WTC11 (cell line): ENCODE measurements around the gene TANC1.

Experiments
- ESRRA ChIP-seq: sonication (generic); formaldehyde crosslinking; IDR thresholded peaks from 2 replicates; pipeline ENCODE4 v1.8.1; 2022; ENCODE audit warnings: mild to moderate bottlenecking, missing genetic modification reagents, borderline replicate concordance
- MYBL2 ChIP-seq: sonication (generic); formaldehyde crosslinking; IDR thresholded peaks from 2 replicates; pipeline ENCODE4 v1.8.1; 2023; ENCODE audit warnings: mild to moderate bottlenecking, moderate library complexity, missing genetic modification reagents
- NR2C2 ChIP-seq: sonication (generic); formaldehyde crosslinking; IDR thresholded peaks from 2 replicates; pipeline ENCODE4 v1.8.0; 2022; ENCODE audit warnings: mild to moderate bottlenecking, missing genetic modification reagents
- RORB ChIP-seq: fragments of 250-450 bp; sonication (Bioruptor Pico); IDR thresholded peaks from 2 replicates; pipeline ENCODE4 v1.9.0; 2021; ENCODE audit warnings: mild to moderate bottlenecking
- SP1 ChIP-seq: sonication (generic); formaldehyde crosslinking; conservative IDR thresholded peaks from 2 replicates; pipeline ENCODE4 v1.8.1; 2022; ENCODE audit warnings: missing genetic modification reagents
- ZNF121 ChIP-seq: sonication (generic); formaldehyde crosslinking; IDR thresholded peaks from 2 replicates; pipeline ENCODE4 v1.8.0; 2023; ENCODE audit warnings: missing genetic modification reagents
- TF ChIP-seq, protein P1 (sequence below): sonication (generic); formaldehyde crosslinking; IDR thresholded peaks from 2 replicates; pipeline ENCODE4 v1.8.1; 2023; ENCODE audit warnings: mild to moderate bottlenecking, missing genetic modification reagents, moderate library complexity
- TF ChIP-seq, protein P2 (sequence below): sonication (generic); formaldehyde crosslinking; IDR thresholded peaks from 2 replicates; pipeline ENCODE4 v1.8.1; 2022; ENCODE audit warnings: missing genetic modification reagents, borderline replicate concordance
- TF ChIP-seq, protein P3 (sequence below): fragments of 250-450 bp; sonication (Bioruptor Pico); IDR thresholded peaks from 2 replicates; pipeline ENCODE4 v2.1.2; 2022; ENCODE audit warnings: mild to moderate bottlenecking, moderate library complexity
- TF ChIP-seq, protein P4 (sequence below): fragments of 200-600 bp; IDR thresholded peaks from 2 replicates; pipeline ENCODE4 v1.8.0; 2022; ENCODE audit warnings: antibody characterized with exemption

DNA sequence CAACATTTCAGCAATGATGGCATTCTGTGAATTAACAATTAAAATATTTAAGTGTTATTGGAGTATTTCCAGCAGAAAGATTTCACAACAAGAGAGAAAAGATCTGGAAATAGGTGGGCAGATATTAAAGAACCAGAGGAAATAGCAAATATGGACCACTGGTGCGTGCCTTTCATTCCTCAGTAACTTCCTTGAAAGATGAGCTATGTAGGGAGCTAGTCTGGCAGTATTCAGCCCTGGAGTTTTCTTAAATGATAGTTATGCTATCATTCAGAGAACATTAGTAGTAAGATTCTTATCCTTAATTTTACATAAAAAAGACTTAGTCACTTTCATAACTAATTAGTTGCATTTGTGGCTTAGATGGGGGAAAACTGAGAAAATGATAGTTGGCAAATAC lies 41.5 kb downstream of the TANC1 start:
- TF ChIP-seq, protein P1, sequence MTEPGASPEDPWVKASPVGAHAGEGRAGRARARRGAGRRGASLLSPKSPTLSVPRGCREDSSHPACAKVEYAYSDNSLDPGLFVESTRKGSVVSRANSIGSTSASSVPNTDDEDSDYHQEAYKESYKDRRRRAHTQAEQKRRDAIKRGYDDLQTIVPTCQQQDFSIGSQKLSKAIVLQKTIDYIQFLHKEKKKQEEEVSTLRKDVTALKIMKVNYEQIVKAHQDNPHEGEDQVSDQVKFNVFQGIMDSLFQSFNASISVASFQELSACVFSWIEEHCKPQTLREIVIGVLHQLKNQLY (CRISPR knock-in tag), result no peak
- TF ChIP-seq ESRRA (no peak), MYBL2 (CRISPR knock-in tag) (no peak), SP1 (no peak), ZNF121 (CRISPR knock-in tag) (no peak), RORB (CRISPR knock-in tag) (no peak), NR2C2 (CRISPR knock-in tag) (no peak)
- TF ChIP-seq, protein P2, sequence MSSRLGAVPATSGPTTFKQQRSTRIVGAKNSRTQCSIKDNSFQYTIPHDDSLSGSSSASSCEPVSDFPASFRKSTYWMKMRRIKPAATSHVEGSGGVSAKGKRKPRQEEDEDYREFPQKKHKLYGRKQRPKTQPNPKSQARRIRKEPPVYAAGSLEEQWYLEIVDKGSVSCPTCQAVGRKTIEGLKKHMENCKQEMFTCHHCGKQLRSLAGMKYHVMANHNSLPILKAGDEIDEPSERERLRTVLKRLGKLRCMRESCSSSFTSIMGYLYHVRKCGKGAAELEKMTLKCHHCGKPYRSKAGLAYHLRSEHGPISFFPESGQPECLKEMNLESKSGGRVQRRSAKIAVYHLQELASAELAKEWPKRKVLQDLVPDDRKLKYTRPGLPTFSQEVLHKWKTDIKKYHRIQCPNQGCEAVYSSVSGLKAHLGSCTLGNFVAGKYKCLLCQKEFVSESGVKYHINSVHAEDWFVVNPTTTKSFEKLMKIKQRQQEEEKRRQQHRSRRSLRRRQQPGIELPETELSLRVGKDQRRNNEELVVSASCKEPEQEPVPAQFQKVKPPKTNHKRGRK (CRISPR knock-in tag), result no peak
- TF ChIP-seq, protein P3, sequence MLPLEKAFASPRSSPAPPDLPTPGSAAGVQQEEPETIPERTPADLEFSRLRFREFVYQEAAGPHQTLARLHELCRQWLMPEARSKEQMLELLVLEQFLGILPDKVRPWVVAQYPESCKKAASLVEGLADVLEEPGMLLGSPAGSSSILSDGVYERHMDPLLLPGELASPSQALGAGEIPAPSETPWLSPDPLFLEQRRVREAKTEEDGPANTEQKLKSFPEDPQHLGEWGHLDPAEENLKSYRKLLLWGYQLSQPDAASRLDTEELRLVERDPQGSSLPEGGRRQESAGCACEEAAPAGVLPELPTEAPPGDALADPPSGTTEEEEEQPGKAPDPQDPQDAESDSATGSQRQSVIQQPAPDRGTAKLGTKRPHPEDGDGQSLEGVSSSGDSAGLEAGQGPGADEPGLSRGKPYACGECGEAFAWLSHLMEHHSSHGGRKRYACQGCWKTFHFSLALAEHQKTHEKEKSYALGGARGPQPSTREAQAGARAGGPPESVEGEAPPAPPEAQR (CRISPR knock-in tag), result no peak
- TF ChIP-seq, protein P4, sequence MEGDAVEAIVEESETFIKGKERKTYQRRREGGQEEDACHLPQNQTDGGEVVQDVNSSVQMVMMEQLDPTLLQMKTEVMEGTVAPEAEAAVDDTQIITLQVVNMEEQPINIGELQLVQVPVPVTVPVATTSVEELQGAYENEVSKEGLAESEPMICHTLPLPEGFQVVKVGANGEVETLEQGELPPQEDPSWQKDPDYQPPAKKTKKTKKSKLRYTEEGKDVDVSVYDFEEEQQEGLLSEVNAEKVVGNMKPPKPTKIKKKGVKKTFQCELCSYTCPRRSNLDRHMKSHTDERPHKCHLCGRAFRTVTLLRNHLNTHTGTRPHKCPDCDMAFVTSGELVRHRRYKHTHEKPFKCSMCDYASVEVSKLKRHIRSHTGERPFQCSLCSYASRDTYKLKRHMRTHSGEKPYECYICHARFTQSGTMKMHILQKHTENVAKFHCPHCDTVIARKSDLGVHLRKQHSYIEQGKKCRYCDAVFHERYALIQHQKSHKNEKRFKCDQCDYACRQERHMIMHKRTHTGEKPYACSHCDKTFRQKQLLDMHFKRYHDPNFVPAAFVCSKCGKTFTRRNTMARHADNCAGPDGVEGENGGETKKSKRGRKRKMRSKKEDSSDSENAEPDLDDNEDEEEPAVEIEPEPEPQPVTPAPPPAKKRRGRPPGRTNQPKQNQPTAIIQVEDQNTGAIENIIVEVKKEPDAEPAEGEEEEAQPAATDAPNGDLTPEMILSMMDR, result no peak
